Ishikawa (cell line): Measurements from ENCODE around the gene PREX1.

Experiments used
- CEBPB ChIP-seq: IDR thresholded peaks from 2 replicates; pipeline ENCODE4 v1.6.1; 2012
- CREB1 ChIP-seq: IDR thresholded peaks from 2 replicates; pipeline ENCODE4 v1.6.1; 2012; ENCODE audit warnings: low read depth
- EGR1 ChIP-seq: IDR thresholded peaks from 2 replicates; pipeline ENCODE4 v1.6.1; 2012
- EP300 ChIP-seq: IDR thresholded peaks from 2 replicates; pipeline ENCODE4 v1.6.1; 2012; ENCODE audit warnings: borderline replicate concordance
- FOXM1 ChIP-seq: IDR thresholded peaks from 2 replicates; pipeline ENCODE4 v1.6.1; 2012; ENCODE audit warnings: low read depth, borderline replicate concordance
- NFIC ChIP-seq: IDR thresholded peaks from 2 replicates; pipeline ENCODE4 v1.6.1; 2012
- RAD21 ChIP-seq: IDR thresholded peaks from 2 replicates; pipeline ENCODE4 v1.6.1; 2012; ENCODE audit warnings: low read depth
- TAF1 ChIP-seq: IDR thresholded peaks from 2 replicates; pipeline ENCODE4 v1.6.1; 2012; ENCODE audit warnings: low read depth, mild to moderate bottlenecking
- TCF12 ChIP-seq: IDR thresholded peaks from 2 replicates; pipeline ENCODE4 v1.6.1; 2012; ENCODE audit warnings: low read depth
- TEAD4 ChIP-seq: IDR thresholded peaks from 2 replicates; pipeline ENCODE4 v1.6.1; 2012
- YY1 ChIP-seq: IDR thresholded peaks from 2 replicates; pipeline ENCODE4 v1.6.1; 2012; ENCODE audit warnings: low read depth
- ZBTB7A ChIP-seq: IDR thresholded peaks from 2 replicates; pipeline ENCODE4 v1.6.1; 2012; ENCODE audit warnings: low read depth
- TF ChIP-seq, protein P1 (sequence below): IDR thresholded peaks from 2 replicates; pipeline ENCODE4 v1.6.1; 2012
- TF ChIP-seq, protein P2 (sequence below): IDR thresholded peaks from 2 replicates; pipeline ENCODE4 v1.6.1; 2012
- TF ChIP-seq, protein P3 (sequence below): IDR thresholded peaks from 2 replicates; pipeline ENCODE4 v1.6.1; 2012; ENCODE audit warnings: low read depth, mild to moderate bottlenecking

The PREX1 gene

DNA sequence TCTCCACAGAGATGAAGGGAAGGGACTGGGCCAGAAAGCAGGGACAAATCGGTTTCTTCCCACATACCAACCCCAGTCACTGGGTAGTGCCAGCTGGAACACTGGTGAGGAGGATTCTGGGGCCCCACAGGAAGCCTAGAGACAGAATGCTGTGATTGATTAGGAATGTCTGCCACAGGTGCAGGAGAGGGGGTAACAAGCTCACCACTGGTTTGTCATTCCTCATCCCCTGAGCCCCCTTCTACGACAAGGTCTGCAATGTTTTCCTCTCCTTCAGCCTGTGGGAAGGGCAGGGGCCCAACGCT lies 89.8 kb downstream of the PREX1 start:
- TF ChIP-seq, protein P1, sequence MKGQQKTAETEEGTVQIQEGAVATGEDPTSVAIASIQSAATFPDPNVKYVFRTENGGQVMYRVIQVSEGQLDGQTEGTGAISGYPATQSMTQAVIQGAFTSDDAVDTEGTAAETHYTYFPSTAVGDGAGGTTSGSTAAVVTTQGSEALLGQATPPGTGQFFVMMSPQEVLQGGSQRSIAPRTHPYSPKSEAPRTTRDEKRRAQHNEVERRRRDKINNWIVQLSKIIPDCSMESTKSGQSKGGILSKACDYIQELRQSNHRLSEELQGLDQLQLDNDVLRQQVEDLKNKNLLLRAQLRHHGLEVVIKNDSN: no peak
- TF ChIP-seq TAF1 (no peak), TEAD4 (no peak), TCF12 (no peak)

DNA sequence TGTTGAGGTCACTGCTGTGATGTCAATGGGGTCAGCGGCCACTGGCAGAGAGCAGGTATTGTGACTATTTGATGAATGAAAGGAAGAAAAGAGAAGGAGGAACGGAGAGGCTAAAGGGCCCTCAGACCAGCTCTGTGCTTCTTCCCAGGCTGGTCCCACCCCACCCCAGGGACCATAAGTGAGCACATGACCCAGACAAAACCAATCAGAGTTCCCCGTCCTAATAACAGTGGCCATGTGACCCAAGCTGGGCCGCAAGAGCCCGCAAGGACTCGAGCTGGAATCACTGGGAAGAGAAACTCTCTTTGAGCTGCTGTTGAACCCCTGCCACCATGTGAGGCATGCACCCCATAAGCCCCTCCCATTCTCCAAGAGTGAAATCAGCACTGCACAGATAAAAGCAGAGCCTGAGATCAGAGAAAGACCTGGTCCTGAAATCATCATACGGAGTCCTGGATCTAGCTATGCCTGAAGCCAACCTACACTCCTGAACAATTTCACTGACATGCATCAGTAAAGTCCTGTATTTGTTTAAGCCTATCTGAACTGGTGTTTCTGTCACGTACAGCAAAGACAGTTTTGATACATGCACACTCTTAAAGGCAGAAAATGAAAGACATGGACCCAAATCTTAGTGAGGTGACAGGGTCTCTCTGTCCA lies 90.2 kb downstream of the PREX1 start:
- TF ChIP-seq, protein P1: peak; percentile 37; the same call in 1 of the 2 replicates
- TF ChIP-seq NFIC: no peak

DNA sequence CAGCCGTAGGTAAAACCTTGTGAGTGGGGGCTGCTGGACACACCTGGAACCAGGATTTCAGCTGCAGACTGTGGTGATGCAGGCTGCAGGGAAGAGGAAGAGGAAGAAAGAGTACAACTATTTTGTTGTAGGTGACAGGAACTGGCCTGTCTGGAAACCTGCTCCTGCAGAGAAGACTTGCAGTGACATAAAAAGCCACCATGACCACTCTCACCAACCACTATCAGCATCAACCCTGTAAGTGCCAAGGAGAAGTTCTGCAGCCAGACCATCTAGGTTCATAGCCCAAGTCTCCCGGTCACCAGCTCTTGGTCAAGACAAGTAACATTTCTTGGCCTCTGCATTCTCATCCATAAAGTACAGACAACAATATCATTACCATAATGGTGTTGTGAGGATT lies 91.2 kb downstream of the PREX1 start:
- TF ChIP-seq EGR1 (no peak), RAD21 (no peak), TCF12 (no peak), ZBTB7A (no peak), NFIC (no peak), EP300 (no peak), CREB1 (no peak)

DNA sequence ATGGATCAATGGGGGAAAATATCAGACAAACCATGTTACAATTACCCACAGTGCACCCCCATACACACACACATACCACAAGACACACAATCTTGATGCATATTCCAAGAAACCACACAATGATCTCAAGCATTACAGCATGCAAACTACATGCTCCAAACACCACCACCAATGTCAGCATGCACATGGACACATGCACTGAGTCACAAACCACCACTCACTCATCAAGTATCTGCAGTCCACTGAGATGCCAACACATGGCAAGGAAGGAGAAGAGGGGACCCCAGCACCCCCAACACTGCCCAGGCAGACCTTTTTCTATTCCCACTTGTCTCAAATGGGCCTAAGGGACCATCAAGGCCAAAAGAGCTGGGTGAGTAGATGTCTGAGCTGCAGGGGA lies 91.6 kb downstream of the PREX1 start:
- TF ChIP-seq, protein P1: no peak
- no peak for TF ChIP-seq YY1
- no peak for TF ChIP-seq CEBPB
- no peak for TF ChIP-seq CREB1
- TF ChIP-seq TCF12: no peak
- TF ChIP-seq TAF1: no peak
- no peak for TF ChIP-seq EGR1
- TF ChIP-seq ZBTB7A: no peak
- no peak for TF ChIP-seq EP300
- TF ChIP-seq TEAD4: no peak
- no peak for TF ChIP-seq FOXM1
- no peak for TF ChIP-seq NFIC
- TF ChIP-seq, protein P2, sequence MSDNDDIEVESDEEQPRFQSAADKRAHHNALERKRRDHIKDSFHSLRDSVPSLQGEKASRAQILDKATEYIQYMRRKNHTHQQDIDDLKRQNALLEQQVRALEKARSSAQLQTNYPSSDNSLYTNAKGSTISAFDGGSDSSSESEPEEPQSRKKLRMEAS: no peak
- TF ChIP-seq, protein P3, sequence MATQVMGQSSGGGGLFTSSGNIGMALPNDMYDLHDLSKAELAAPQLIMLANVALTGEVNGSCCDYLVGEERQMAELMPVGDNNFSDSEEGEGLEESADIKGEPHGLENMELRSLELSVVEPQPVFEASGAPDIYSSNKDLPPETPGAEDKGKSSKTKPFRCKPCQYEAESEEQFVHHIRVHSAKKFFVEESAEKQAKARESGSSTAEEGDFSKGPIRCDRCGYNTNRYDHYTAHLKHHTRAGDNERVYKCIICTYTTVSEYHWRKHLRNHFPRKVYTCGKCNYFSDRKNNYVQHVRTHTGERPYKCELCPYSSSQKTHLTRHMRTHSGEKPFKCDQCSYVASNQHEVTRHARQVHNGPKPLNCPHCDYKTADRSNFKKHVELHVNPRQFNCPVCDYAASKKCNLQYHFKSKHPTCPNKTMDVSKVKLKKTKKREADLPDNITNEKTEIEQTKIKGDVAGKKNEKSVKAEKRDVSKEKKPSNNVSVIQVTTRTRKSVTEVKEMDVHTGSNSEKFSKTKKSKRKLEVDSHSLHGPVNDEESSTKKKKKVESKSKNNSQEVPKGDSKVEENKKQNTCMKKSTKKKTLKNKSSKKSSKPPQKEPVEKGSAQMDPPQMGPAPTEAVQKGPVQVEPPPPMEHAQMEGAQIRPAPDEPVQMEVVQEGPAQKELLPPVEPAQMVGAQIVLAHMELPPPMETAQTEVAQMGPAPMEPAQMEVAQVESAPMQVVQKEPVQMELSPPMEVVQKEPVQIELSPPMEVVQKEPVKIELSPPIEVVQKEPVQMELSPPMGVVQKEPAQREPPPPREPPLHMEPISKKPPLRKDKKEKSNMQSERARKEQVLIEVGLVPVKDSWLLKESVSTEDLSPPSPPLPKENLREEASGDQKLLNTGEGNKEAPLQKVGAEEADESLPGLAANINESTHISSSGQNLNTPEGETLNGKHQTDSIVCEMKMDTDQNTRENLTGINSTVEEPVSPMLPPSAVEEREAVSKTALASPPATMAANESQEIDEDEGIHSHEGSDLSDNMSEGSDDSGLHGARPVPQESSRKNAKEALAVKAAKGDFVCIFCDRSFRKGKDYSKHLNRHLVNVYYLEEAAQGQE: no peak

DNA sequence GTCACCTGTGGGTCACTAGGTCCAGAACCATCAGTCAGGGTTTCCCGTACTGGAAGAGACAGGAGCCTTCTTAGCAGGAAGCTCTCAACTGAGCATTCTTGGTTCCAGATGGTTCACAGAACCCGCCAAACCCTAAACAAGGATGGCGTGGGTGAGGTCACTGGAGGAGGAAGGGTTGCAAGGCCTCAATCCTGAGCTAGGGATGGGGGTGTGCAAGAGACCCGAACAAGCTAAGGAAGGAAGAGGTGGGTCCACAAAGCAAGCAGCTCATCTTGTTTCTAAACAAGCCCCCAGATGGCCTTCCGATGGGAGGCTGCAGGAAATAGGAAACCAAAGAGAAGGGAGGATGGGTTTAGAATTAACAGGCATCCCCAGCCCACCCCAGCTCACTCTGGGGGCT lies 92.7 kb downstream of the PREX1 start:
- TF ChIP-seq TAF1: no peak
- TF ChIP-seq EP300: no peak
- no peak for TF ChIP-seq ZBTB7A
- TF ChIP-seq FOXM1: no peak
- TF ChIP-seq, protein P3: no peak
- TF ChIP-seq TEAD4: no peak
- TF ChIP-seq, protein P2: no peak
- no peak for TF ChIP-seq CEBPB
- TF ChIP-seq RAD21: no peak
- TF ChIP-seq EGR1: no peak
- TF ChIP-seq NFIC: no peak
- TF ChIP-seq YY1: no peak
- TF ChIP-seq TCF12: no peak
- no peak for TF ChIP-seq CREB1
- TF ChIP-seq, protein P1: no peak

DNA sequence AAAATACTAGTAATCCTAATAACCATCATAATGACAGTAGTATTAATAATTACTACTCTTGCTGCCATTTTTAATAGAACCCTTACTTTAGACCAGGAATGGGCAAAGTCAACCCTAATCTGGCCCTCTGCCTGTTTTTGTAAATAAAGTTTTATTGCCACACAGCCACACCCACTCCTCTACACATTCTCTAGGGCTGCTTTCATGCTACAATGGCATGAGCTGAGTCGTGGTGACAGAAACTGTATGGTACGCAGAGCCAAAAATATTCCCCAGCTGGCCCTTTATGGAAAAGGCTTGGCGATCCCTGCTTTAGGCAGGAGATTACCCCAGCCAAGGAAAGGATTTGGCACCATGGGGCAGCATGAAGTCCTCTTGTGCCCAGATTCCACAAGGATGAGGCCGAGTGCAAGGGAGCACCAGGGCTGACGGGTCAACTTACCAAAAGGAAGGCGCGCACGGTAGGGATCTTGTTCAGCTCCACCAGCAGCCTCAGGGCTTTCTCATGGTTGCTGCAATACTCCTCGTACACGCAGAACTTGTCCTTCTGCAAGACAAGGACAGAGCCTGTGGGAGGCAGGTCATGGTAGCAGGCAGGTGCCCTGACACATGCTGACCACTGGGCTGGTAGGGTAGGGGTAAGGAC lies 93.6 kb downstream of the PREX1 start:
- TF ChIP-seq, protein P2: no peak
- TF ChIP-seq EGR1: no peak
- TF ChIP-seq ZBTB7A: no peak
- TF ChIP-seq CEBPB: no peak
- no peak for TF ChIP-seq YY1
